GM23338 (cell line): Measurements from ENCODE around the gene FBXW2. TPM values are rescaled to one million over a fixed set of nuclear protein-coding genes. Genes with fewer than 3 reads are reported as not detected.

Experiments
- ATAC-seq: fragments of 200-7000 bp; cut with Tn5 transposase; 3 replicates; pipeline ENCODE4 v1.9.1; 2020
- DNase-seq: peaks from one replicate; pipeline ENCODE4 v3.0.0-alpha.2; 2015; ENCODE audit warnings: low spot score
- H2AFZ ChIP-seq: fragments of 200-600 bp; sonication (generic); 2 replicates; pipeline ENCODE4 v1.8.0; 2016; ENCODE audit warnings: antibody characterized with exemption, mild to moderate bottlenecking, moderate library complexity
- H3F3A ChIP-seq: fragments of 200-600 bp; sonication (generic); replicated peaks from 2 replicates; pipeline ENCODE4 v1.8.0; 2017; ENCODE audit warnings: antibody characterized with exemption, mixed run types, low read depth
- H3K27ac ChIP-seq: fragments of 200-600 bp; sonication (generic); 2 replicates; pipeline ENCODE4 v1.6.1; 2016; ENCODE audit warnings: low read depth
- H3K27me3 ChIP-seq: fragments of 200-600 bp; sonication (generic); 2 replicates; pipeline ENCODE4 v1.8.0; 2016; ENCODE audit warnings: mild to moderate bottlenecking, mixed run types, moderate library complexity; ENCODE audit not compliant: insufficient read depth
- H3K36me3 ChIP-seq: fragments of 200-600 bp; sonication (generic); 2 replicates; pipeline ENCODE4 v1.8.0; 2016; ENCODE audit warnings: mild to moderate bottlenecking; ENCODE audit not compliant: insufficient read depth
- H3K4me1 ChIP-seq: fragments of 200-600 bp; sonication (generic); 2 replicates; pipeline ENCODE4 v1.8.0; 2016; ENCODE audit warnings: mild to moderate bottlenecking, moderate library complexity; ENCODE audit not compliant: insufficient read depth
- H3K4me2 ChIP-seq: fragments of 200-600 bp; sonication (generic); 2 replicates; pipeline ENCODE4 v1.7.1; 2017; ENCODE audit warnings: mixed run types
- H3K4me3 ChIP-seq: fragments of 200-600 bp; sonication (generic); 2 replicates; pipeline ENCODE4 v1.6.1; 2016; ENCODE audit warnings: mixed run types
- H3K79me2 ChIP-seq: fragments of 200-600 bp; sonication (generic); replicated peaks from 2 replicates; pipeline ENCODE4 v1.8.0; 2017; ENCODE audit warnings: mild to moderate bottlenecking; ENCODE audit not compliant: insufficient read depth
- H3K9me2 ChIP-seq: fragments of 200-600 bp; sonication (generic); 2 replicates; pipeline ENCODE4 v1.8.0; 2017; ENCODE audit not compliant: insufficient read depth
- H4K20me1 ChIP-seq: fragments of 200-600 bp; sonication (generic); replicated peaks from 2 replicates; pipeline ENCODE4 v1.8.0; 2017; ENCODE audit warnings: mild to moderate bottlenecking; ENCODE audit not compliant: insufficient read depth
- H3K27ac Mint-ChIP-seq: 2 replicates; pipeline ENCODE4 v1.8.0; 2020; ENCODE audit warnings: inconsistent platforms, mild to moderate bottlenecking, moderate library complexity, mixed read lengths
- H3K27me3 Mint-ChIP-seq: 3 replicates; pipeline ENCODE4 v1.8.0; 2022; ENCODE audit warnings: low read depth, mild to moderate bottlenecking, moderate library complexity, mixed read lengths, inconsistent platforms; ENCODE audit not compliant: insufficient read depth, poor library complexity
- H3K36me3 Mint-ChIP-seq: 3 replicates; pipeline ENCODE4 v1.8.0; 2021; ENCODE audit warnings: low read depth, mild to moderate bottlenecking, inconsistent platforms, moderate library complexity, mixed read lengths
- H3K4me1 Mint-ChIP-seq: 3 replicates; pipeline ENCODE4 v1.8.0; 2020; ENCODE audit warnings: mild to moderate bottlenecking, inconsistent platforms, mixed read lengths
- H3K4me3 Mint-ChIP-seq: 3 replicates; pipeline ENCODE4 v1.8.0; 2021; ENCODE audit warnings: moderate library complexity, mild to moderate bottlenecking, inconsistent platforms, mixed read lengths
- H3K9me3 Mint-ChIP-seq: 3 replicates; pipeline ENCODE4 v1.8.0; 2020; ENCODE audit warnings: moderate library complexity, mild to moderate bottlenecking, inconsistent platforms, mixed read lengths
- CREB1 ChIP-seq: fragments of 250-450 bp; sonication (Bioruptor Pico); IDR thresholded peaks from 2 replicates; pipeline ENCODE4 v1.5.0; 2020; ENCODE audit warnings: low read depth, mild to moderate bottlenecking, moderate library complexity
- EZH2 ChIP-seq: fragments of 200-600 bp; sonication (generic); IDR thresholded peaks from one replicate; pipeline ENCODE4 v1.8.0; 2017; ENCODE audit warnings: antibody characterized with exemption, mild to moderate bottlenecking, low read depth; ENCODE audit not compliant: unreplicated experiment
- EZH2phosphoT487 ChIP-seq: fragments of 200-600 bp; sonication (generic); IDR thresholded peaks from one replicate; pipeline ENCODE4 v1.8.1; 2018; ENCODE audit warnings: antibody characterized with exemption; ENCODE audit not compliant: unreplicated experiment
- JUNB ChIP-seq: IDR thresholded peaks from one replicate; pipeline ENCODE4 v1.6.1; 2016; ENCODE audit warnings: antibody characterized with exemption; ENCODE audit not compliant: unreplicated experiment
- NANOG ChIP-seq: IDR thresholded peaks from 2 replicates; pipeline ENCODE4 v1.6.1; 2016; ENCODE audit warnings: antibody characterized with exemption, borderline replicate concordance
- POLR2AphosphoS5 ChIP-seq: IDR thresholded peaks from 2 replicates; pipeline ENCODE4 v1.6.1; 2016; ENCODE audit warnings: antibody characterized with exemption, low read depth
- STAT1 ChIP-seq: IDR thresholded peaks from one replicate; pipeline ENCODE4 v1.6.1; 2016; ENCODE audit warnings: antibody characterized with exemption; ENCODE audit not compliant: unreplicated experiment
- ZNF114 ChIP-seq: fragments of 250-450 bp; sonication (Bioruptor Pico); IDR thresholded peaks from 2 replicates; pipeline ENCODE4 v1.5.0; 2020; ENCODE audit warnings: mild to moderate bottlenecking, moderate library complexity
- polyA plus RNA-seq: library from polyadenylated mRNA; unstranded; fragments of >200 nt; fragmentation: Nextera tagmentation; extraction: Ambion mirVana; gene quantifications from 2 replicates; pipeline ENCODE4 v1.2.1, GENCODE V29; 2016
- total RNA-seq: library from RNA; depleted of rRNA; stranded (reverse); fragments of >200 nt; shearing (Covaris generic); gene quantifications from 2 replicates; pipeline ENCODE4 v1.2.3, GENCODE V29; 2014
- TF ChIP-seq, protein P1 (sequence below): fragments of 250-450 bp; sonication (Bioruptor Pico); IDR thresholded peaks from 2 replicates; pipeline ENCODE4 v1.5.0; 2020; ENCODE audit warnings: mild to moderate bottlenecking, moderate library complexity
- TF ChIP-seq, protein P2 (sequence below), 2 experiments: fragments of 200-600 bp in 1 of 2; sonication (generic) in 1 of 2; conservative IDR thresholded peaks; 2 replicates each; pipeline versions ENCODE4 v1.5.1 to v1.6.1; 2016 to 2017; ENCODE audit warnings: antibody characterized with exemption in 2 of 2, low read depth in 2 of 2, mild to moderate bottlenecking in 2 of 2, moderate library complexity in 1 of 2
- TF ChIP-seq, protein P3 (sequence below): IDR thresholded peaks from 2 replicates; pipeline ENCODE4 v1.6.1; 2016; ENCODE audit warnings: antibody characterized with exemption
- TF ChIP-seq, protein P4 (sequence below): IDR thresholded peaks from one replicate; pipeline ENCODE4 v1.6.1; 2018; ENCODE audit warnings: antibody characterized with exemption; ENCODE audit not compliant: unreplicated experiment

The FBXW2 gene
- total and polyA plus RNA-seq, 2 experiments from 2014 or later = 10.0 to 55.2 TPM

DNA sequence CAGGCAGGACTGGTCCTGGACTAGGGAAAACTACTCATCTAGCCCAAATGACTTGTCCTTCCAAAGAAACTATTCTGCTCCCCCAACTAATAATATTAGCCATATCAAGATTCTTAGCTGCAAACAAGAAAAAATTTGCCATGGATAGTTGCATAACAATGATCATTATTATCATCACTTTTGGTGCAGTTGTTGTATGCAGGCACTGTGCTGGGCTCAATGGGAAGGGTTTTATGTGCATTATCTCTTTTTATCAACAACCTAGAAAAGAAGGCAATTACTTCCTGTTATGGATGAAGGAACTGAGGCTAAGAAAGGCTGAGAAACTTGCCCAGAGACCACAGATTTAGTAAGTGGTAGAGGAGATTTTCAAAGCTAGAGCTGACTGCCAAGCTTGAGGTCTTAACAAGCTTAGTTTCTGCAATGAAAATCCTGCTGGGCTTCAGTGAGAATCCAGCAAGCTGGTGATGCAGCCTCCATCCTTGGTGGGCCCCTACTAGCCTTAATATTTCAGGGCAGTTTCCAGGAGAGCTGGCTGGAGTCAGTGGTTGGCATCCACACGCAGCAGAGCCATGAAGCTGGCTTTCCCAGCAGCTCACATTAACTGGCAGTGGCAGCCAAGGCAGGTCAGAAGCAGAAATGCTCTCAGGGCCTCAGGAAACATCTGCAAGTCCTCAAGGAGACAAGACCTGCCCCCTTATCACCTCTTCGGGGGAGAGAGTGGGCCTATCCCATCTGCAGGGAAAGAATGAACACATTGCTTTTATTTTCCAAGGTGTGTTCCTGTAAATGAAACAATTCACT, 58.4 kb downstream of the FBXW2 start (continued):
- TF ChIP-seq, protein P1, sequence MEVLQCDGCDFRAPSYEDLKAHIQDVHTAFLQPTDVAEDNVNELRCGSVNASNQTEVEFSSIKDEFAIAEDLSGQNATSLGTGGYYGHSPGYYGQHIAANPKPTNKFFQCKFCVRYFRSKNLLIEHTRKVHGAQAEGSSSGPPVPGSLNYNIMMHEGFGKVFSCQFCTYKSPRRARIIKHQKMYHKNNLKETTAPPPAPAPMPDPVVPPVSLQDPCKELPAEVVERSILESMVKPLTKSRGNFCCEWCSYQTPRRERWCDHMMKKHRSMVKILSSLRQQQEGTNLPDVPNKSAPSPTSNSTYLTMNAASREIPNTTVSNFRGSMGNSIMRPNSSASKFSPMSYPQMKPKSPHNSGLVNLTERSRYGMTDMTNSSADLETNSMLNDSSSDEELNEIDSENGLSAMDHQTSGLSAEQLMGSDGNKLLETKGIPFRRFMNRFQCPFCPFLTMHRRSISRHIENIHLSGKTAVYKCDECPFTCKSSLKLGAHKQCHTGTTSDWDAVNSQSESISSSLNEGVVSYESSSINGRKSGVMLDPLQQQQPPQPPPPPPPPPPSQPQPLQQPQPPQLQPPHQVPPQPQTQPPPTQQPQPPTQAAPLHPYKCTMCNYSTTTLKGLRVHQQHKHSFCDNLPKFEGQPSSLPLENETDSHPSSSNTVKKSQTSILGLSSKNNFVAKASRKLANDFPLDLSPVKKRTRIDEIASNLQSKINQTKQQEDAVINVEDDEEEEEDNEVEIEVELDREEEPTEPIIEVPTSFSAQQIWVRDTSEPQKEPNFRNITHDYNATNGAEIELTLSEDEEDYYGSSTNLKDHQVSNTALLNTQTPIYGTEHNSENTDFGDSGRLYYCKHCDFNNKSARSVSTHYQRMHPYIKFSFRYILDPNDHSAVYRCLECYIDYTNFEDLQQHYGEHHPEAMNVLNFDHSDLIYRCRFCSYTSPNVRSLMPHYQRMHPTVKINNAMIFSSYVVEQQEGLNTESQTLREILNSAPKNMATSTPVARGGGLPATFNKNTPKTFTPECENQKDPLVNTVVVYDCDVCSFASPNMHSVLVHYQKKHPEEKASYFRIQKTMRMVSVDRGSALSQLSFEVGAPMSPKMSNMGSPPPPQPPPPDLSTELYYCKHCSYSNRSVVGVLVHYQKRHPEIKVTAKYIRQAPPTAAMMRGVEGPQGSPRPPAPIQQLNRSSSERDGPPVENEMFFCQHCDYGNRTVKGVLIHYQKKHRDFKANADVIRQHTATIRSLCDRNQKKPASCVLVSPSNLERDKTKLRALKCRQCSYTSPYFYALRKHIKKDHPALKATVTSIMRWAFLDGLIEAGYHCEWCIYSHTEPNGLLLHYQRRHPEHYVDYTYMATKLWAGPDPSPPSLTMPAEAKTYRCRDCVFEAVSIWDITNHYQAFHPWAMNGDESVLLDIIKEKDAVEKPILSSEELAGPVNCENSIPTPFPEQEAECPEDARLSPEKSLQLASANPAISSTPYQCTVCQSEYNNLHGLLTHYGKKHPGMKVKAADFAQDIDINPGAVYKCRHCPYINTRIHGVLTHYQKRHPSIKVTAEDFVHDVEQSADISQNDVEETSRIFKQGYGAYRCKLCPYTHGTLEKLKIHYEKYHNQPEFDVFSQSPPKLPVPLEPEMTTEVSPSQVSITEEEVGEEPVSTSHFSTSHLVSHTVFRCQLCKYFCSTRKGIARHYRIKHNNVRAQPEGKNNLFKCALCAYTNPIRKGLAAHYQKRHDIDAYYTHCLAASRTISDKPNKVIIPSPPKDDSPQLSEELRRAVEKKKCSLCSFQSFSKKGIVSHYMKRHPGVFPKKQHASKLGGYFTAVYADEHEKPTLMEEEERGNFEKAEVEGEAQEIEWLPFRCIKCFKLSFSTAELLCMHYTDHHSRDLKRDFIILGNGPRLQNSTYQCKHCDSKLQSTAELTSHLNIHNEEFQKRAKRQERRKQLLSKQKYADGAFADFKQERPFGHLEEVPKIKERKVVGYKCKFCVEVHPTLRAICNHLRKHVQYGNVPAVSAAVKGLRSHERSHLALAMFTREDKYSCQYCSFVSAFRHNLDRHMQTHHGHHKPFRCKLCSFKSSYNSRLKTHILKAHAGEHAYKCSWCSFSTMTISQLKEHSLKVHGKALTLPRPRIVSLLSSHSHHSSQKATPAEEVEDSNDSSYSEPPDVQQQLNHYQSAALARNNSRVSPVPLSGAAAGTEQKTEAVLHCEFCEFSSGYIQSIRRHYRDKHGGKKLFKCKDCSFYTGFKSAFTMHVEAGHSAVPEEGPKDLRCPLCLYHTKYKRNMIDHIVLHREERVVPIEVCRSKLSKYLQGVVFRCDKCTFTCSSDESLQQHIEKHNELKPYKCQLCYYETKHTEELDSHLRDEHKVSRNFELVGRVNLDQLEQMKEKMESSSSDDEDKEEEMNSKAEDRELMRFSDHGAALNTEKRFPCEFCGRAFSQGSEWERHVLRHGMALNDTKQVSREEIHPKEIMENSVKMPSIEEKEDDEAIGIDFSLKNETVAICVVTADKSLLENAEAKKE (CRISPR knock-in tag) = no peak
- TF ChIP-seq EZH2 = no peak
- TF ChIP-seq EZH2phosphoT487 = no peak
- TF ChIP-seq JUNB = no peak

DNA sequence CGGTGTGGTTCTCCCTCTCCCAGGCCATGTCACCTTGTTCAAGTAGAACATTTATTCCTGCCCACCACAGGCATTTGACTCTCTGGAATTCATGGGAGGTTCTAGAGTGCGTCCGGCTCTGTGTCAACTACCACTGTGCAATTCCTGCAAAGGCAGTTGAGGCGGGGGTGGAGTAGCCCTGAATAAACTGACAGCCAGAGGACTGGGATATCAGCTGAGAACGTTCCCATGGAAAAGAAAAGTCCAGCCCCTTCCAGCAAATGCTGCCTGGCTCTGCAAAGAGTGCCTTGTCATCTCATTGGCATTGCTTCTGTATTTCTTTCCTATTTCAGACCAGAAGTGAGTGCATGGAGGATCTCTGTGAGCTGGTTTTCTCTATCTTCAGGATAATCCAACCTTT, 60.0 kb downstream of the FBXW2 start:
- Histone ChIP-seq H3K27me3 (no peaks in the 10 kb centered on the region), H3K4me2 (no peak overlapping the region), H2AFZ (peak overlapping the region; percentile 47; the same call in 1 of the 2 replicates), H3F3A (no peaks in the 10 kb centered on the region), H3K36me3 (no peaks in the 10 kb centered on the region), H3K9me2 (0 out of 2 replicates have a peak, but pooled peaks cover 8% of the 10 kb centered on the region), H4K20me1 (no peaks in the 10 kb centered on the region), H3K79me2 (no peaks in the 10 kb centered on the region), H3K4me3 (no peak overlapping the region), H3K4me1 (no peaks in the 10 kb centered on the region), H3K27ac (no peak overlapping the region)
- Mint-ChIP-seq H3K36me3 (no peaks in the 10 kb centered on the region), H3K9me3 (no peaks in the 10 kb centered on the region), H3K4me3 (no peak overlapping the region), H3K27me3 (peaks cover 7% of the 10 kb centered on the region), H3K27ac (no peak overlapping the region), H3K4me1 (peaks cover 13% of the 10 kb centered on the region)
- no peak for DNase-seq
- no peak for ATAC-seq
- TF ChIP-seq EZH2phosphoT487 = no peak
- TF ChIP-seq CREB1 (CRISPR knock-in tag) = no peak
- no peak for TF ChIP-seq POLR2AphosphoS5
- TF ChIP-seq STAT1 = no peak
- no peak for TF ChIP-seq ZNF114 (CRISPR knock-in tag)
- TF ChIP-seq, protein P2, sequence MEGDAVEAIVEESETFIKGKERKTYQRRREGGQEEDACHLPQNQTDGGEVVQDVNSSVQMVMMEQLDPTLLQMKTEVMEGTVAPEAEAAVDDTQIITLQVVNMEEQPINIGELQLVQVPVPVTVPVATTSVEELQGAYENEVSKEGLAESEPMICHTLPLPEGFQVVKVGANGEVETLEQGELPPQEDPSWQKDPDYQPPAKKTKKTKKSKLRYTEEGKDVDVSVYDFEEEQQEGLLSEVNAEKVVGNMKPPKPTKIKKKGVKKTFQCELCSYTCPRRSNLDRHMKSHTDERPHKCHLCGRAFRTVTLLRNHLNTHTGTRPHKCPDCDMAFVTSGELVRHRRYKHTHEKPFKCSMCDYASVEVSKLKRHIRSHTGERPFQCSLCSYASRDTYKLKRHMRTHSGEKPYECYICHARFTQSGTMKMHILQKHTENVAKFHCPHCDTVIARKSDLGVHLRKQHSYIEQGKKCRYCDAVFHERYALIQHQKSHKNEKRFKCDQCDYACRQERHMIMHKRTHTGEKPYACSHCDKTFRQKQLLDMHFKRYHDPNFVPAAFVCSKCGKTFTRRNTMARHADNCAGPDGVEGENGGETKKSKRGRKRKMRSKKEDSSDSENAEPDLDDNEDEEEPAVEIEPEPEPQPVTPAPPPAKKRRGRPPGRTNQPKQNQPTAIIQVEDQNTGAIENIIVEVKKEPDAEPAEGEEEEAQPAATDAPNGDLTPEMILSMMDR (conservative IDR thresholded peaks at IDR 0.05; ENCODE audit: low read depth in 2 of 2) = no peak
- TF ChIP-seq, protein P3, sequence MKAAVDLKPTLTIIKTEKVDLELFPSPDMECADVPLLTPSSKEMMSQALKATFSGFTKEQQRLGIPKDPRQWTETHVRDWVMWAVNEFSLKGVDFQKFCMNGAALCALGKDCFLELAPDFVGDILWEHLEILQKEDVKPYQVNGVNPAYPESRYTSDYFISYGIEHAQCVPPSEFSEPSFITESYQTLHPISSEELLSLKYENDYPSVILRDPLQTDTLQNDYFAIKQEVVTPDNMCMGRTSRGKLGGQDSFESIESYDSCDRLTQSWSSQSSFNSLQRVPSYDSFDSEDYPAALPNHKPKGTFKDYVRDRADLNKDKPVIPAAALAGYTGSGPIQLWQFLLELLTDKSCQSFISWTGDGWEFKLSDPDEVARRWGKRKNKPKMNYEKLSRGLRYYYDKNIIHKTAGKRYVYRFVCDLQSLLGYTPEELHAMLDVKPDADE = no peak
- TF ChIP-seq, protein P4, sequence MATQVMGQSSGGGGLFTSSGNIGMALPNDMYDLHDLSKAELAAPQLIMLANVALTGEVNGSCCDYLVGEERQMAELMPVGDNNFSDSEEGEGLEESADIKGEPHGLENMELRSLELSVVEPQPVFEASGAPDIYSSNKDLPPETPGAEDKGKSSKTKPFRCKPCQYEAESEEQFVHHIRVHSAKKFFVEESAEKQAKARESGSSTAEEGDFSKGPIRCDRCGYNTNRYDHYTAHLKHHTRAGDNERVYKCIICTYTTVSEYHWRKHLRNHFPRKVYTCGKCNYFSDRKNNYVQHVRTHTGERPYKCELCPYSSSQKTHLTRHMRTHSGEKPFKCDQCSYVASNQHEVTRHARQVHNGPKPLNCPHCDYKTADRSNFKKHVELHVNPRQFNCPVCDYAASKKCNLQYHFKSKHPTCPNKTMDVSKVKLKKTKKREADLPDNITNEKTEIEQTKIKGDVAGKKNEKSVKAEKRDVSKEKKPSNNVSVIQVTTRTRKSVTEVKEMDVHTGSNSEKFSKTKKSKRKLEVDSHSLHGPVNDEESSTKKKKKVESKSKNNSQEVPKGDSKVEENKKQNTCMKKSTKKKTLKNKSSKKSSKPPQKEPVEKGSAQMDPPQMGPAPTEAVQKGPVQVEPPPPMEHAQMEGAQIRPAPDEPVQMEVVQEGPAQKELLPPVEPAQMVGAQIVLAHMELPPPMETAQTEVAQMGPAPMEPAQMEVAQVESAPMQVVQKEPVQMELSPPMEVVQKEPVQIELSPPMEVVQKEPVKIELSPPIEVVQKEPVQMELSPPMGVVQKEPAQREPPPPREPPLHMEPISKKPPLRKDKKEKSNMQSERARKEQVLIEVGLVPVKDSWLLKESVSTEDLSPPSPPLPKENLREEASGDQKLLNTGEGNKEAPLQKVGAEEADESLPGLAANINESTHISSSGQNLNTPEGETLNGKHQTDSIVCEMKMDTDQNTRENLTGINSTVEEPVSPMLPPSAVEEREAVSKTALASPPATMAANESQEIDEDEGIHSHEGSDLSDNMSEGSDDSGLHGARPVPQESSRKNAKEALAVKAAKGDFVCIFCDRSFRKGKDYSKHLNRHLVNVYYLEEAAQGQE = no peak
- no peak for TF ChIP-seq EZH2
- TF ChIP-seq NANOG = no peak
